HUES48 (cell line): ENCODE data around the gene UGT2A1.

Experiments used
- H3K27ac ChIP-seq: one replicate; pipeline ENCODE4 v1.7.0; 2013; ENCODE audit warnings: low read depth, low read length, inconsistent platforms
- H3K27me3 ChIP-seq: 2 replicates; pipeline ENCODE4 v1.6.1; 2013; ENCODE audit warnings: mild to moderate bottlenecking, low read length; ENCODE audit not compliant: control insufficient read depth, insufficient read depth
- H3K36me3 ChIP-seq: 2 replicates; pipeline ENCODE4 v1.6.1; 2013; ENCODE audit warnings: low read length; ENCODE audit not compliant: control insufficient read depth, insufficient read depth
- H3K4me1 ChIP-seq: 2 replicates; pipeline ENCODE4 v1.6.1; 2013; ENCODE audit warnings: mild to moderate bottlenecking, low read length; ENCODE audit not compliant: control insufficient read depth, insufficient read depth
- H3K4me3 ChIP-seq: 2 replicates; pipeline ENCODE4 v1.5.1; 2013; ENCODE audit warnings: mild to moderate bottlenecking, low read depth, low read length
- H3K9ac ChIP-seq: 2 replicates; pipeline ENCODE4 v1.6.1; 2013; ENCODE audit warnings: mild to moderate bottlenecking, low read depth, low read length, moderate library complexity
- H3K9me3 ChIP-seq: 2 replicates; pipeline ENCODE4 v1.6.1; 2013; ENCODE audit warnings: low read length; ENCODE audit not compliant: control insufficient read depth, insufficient read depth

Gene UGT2A1

DNA sequence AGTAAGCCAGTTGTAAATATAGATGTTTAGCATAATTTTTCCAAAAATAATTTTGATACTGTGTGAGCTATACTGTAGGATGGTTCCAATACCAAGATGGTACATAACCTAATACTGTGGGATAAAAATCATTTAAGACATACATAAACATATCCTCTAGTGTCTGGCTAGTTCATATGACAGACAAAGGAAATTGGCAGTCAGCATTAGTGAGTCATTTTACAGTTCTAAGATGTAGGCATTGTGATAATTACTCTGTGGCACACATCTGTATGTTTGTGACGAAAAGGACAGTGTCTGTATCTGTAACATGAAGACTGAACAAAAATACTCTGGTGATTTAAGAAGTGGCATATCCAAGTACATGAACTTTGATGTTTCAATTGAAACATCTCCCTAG is 63.2 kb downstream of the UGT2A1 start:
- Histone ChIP-seq H3K4me3 (no peak overlapping the region), H3K9me3 (no peaks in the 10 kb centered on the region), H3K4me1 (no peaks in the 10 kb centered on the region), H3K27ac (no peak overlapping the region), H3K9ac (no peak overlapping the region), H3K27me3 (no peaks in the 10 kb centered on the region), H3K36me3 (no peaks in the 10 kb centered on the region)

DNA sequence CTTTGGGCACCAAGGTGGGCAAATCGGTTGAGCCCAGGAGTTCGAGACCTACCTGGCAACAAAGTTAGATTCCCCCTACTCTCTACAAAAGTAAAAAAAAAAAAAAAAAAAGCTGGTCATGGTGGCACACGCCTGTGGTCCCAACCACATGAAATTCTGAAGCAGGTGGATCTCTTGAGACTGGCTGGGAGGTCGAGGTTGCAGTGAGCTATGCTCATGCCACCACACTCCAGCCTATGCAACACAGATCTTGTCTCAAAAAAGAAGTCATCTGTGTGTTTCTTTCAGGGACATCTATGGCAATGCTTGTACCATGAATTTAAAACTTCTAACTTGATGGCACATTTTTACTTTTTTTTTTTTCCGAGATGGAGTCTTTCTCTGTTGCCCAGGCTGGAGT is 68.9 kb downstream of the UGT2A1 start:
- H3K4me1 ChIP-seq, result no peaks in the 10 kb centered on the region
- H3K27me3 ChIP-seq, result no peaks in the 10 kb centered on the region
- no peaks in the 10 kb centered on the region for H3K36me3 ChIP-seq
- H3K9me3 ChIP-seq, result no peaks in the 10 kb centered on the region
- no peak overlapping the region for H3K4me3 ChIP-seq
- no peak overlapping the region for H3K27ac ChIP-seq
- H3K9ac ChIP-seq, result no peak overlapping the region

DNA sequence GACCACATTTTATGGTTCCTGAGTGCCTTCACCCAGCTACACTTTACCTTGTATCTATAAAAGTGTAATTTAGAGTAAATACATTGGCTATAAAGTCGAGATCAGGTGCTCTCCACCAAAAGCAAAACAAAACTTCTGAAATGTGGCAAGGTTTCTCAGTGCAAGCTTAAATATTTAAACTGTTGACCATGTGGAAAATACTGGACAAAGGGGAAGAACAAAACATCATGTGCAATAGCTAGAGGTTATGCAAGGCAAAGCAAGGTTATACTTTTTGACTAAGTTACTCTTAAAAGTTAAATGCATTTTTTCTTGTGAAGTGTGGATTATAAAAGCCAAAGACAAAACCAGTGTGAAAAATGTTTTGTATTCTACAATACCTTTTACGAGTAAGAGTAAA is 69.5 kb downstream of the UGT2A1 start:
- Histone ChIP-seq H3K4me3 (no peak overlapping the region), H3K27ac (no peak overlapping the region), H3K36me3 (no peaks in the 10 kb centered on the region), H3K27me3 (no peaks in the 10 kb centered on the region), H3K9me3 (no peaks in the 10 kb centered on the region), H3K4me1 (no peaks in the 10 kb centered on the region), H3K9ac (no peak overlapping the region)

DNA sequence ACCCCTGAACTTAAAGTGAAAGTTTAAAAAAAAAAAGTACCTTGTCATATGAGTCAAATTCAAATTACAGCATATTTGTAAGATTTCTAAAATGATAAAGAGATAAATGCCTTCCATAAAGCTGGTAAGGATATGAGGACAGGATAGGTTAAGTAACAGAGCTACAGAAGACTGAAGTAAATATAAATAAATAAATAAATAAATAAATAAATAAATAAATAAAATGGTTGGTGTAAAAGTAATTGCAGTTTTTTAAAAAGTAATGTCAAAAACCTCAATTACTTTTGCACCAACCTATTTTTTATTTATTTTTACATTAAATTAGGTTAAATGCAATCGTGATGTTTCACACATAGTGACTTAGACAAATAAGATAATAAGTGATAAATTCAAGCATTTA is 75.8 kb downstream of the UGT2A1 start:
- H3K27me3 ChIP-seq, result no peaks in the 10 kb centered on the region

DNA sequence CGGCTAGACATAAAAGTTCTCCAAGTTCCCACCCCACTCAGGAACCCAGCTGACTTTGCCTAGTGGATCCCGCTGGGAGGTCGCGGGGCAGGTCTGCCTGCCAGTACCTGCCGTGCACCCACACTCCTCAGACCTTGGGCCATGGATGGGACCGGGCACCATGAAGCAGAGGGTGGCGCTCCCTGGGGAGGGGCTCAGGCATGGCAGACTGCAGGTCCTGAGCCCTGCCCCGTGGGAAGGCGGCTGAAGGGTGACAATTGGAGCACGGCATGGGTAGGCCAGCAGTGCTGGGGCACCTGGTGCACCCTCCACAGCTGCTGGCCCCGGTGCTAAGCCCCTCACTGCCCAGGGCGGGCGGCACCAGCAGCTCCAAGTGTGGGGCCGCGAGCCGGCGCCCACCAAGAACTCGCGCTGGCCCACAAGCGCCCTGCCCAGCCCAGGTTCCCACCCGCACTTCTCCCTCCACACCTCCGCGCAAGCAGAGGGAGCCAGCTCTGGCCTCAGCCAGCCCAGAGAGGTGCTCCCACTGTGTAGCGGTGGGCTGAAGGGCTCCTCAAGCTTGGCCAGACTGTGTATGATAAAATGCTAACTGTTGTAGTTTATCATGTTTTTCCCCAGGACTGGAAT is 76.7 kb downstream of the UGT2A1 start:
- Histone ChIP-seq H3K27me3 (no peaks in the 10 kb centered on the region), H3K9ac (no peak overlapping the region), H3K36me3 (no peaks in the 10 kb centered on the region), H3K4me1 (no peaks in the 10 kb centered on the region), H3K4me3 (no peak overlapping the region), H3K27ac (no peak overlapping the region), H3K9me3 (no peaks in the 10 kb centered on the region)

More for the DNA sequence above, 75.8 kb downstream of the UGT2A1 start:
- H3K9me3 ChIP-seq, result no peaks in the 10 kb centered on the region
- no peak overlapping the region for H3K27ac ChIP-seq
- H3K4me1 ChIP-seq, result no peaks in the 10 kb centered on the region
- no peak overlapping the region for H3K9ac ChIP-seq
- H3K36me3 ChIP-seq, result no peaks in the 10 kb centered on the region
- no peak overlapping the region for H3K4me3 ChIP-seq

DNA sequence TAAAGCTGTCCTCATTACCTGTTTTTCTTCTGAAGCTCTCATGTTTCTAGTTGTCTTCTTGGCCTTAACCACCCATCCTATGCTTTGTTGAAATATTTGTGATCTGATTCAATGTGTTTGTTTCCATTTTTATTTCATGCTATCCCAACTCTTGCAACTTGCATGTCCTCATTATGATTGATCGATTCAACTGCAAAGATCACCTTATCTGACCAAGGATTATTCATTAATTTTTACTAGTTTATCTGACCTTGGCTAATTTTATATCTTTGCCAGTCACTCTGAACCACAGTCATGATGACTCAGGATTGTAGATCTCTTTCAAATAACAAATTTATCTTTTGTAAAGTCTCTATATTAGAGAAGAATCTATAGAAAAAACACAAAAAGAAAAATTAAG is 84.3 kb downstream of the UGT2A1 start:
- H3K9me3 ChIP-seq, result no peaks in the 10 kb centered on the region
- no peaks in the 10 kb centered on the region for H3K36me3 ChIP-seq
- H3K27me3 ChIP-seq, result no peaks in the 10 kb centered on the region
- H3K27ac ChIP-seq, result no peak overlapping the region
- H3K4me3 ChIP-seq, result no peak overlapping the region
- H3K4me1 ChIP-seq, result no peaks in the 10 kb centered on the region
- no peak overlapping the region for H3K9ac ChIP-seq

DNA sequence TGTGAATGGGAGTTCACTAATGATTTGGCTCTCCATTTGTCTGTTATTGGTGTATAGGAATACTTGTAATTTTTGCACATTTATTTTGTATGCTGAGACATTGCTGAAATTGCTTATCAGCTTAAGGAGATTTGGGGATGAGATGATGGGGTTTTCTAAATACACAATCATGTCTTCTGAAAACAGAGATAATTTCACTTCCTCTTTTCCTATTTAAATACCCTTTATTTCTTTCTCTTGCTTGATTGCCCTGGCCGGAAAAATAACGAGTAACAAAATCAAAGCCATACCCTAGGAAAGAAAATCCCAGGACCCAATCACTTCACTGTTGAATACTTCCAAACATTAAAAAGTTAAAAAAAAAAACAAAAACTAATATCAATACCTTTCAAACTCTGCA is 89.6 kb downstream of the UGT2A1 start:
- H3K4me3 ChIP-seq, result no peak overlapping the region
- H3K4me1 ChIP-seq, result no peaks in the 10 kb centered on the region
- no peak overlapping the region for H3K27ac ChIP-seq
- no peak overlapping the region for H3K9ac ChIP-seq
- H3K9me3 ChIP-seq, result no peaks in the 10 kb centered on the region
- no peaks in the 10 kb centered on the region for H3K36me3 ChIP-seq
- H3K27me3 ChIP-seq, result no peaks in the 10 kb centered on the region

DNA sequence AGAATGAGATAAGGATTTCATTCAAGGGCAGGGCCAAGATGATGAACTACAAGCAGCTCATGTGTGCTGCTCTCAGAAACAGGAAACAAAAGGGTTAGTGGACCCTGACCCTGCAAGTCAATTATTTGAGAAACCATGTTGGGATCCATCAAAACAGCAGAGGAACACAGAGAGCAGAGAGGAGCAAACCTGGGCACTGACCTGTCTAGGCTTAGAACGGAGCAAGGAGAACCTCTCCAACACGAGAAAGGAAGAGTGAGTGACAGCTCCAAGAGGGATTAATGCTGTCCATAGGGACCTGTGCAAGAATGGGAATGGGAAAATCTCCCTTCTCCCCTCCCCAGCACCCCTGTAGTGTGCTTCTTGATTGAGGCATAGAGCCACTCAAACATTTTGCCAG is 103.4 kb downstream of the UGT2A1 start:
- Histone ChIP-seq H3K27ac (no peak overlapping the region), H3K4me1 (no peaks in the 10 kb centered on the region), H3K27me3 (no peaks in the 10 kb centered on the region), H3K9ac (no peak overlapping the region), H3K9me3 (no peaks in the 10 kb centered on the region), H3K4me3 (no peak overlapping the region), H3K36me3 (no peaks in the 10 kb centered on the region)

DNA sequence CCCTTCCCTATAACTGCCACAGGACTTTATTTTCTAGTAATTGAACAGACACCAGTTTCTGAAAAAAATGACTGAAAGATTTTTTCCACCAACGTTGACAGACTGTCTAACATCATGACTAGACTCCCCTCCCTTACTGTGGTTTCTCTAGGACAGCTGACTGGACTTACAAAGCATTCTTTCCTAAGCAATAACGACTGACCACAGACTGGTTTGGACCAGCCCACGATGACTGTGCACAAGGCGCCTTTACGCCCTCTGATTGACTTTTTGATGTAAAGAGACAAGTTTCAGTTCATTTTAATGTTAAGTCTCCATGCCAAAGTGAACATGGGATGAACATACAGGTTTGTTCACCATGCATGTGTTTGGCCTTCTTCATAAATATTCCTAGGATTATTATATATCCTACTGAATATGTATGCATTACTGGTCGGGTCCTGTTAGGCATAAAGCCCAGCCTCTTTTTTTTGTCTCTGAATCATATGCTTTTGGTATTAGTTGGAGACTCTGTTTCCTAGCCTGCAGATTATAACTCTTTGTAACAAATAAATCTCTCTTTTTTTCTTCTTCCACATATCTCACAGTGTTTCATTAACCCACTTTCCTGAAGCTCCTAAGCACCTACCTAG is 106.8 kb downstream of the UGT2A1 start:
- H3K27me3 ChIP-seq, result no peaks in the 10 kb centered on the region
- H3K36me3 ChIP-seq, result no peaks in the 10 kb centered on the region
- no peak overlapping the region for H3K9ac ChIP-seq
- no peak overlapping the region for H3K27ac ChIP-seq
- no peaks in the 10 kb centered on the region for H3K4me1 ChIP-seq
- H3K4me3 ChIP-seq, result no peak overlapping the region
- no peaks in the 10 kb centered on the region for H3K9me3 ChIP-seq
